GM23338 (cell line): ENCODE data around the gene PNPLA7. TPM values are rescaled to one million over a fixed set of nuclear protein-coding genes. Genes with fewer than 3 reads are reported as not detected.

Experiments
- ATAC-seq: fragments of 200-7000 bp; cut with Tn5 transposase; 3 replicates; pipeline ENCODE4 v1.9.1; 2020
- DNase-seq: peaks from one replicate; pipeline ENCODE4 v3.0.0-alpha.2; 2015; ENCODE audit warnings: low spot score
- H2AFZ ChIP-seq: fragments of 200-600 bp; sonication (generic); 2 replicates; pipeline ENCODE4 v1.8.0; 2016; ENCODE audit warnings: antibody characterized with exemption, mild to moderate bottlenecking, moderate library complexity
- H3F3A ChIP-seq: fragments of 200-600 bp; sonication (generic); replicated peaks from 2 replicates; pipeline ENCODE4 v1.8.0; 2017; ENCODE audit warnings: antibody characterized with exemption, mixed run types, low read depth
- H3K27ac ChIP-seq: fragments of 200-600 bp; sonication (generic); 2 replicates; pipeline ENCODE4 v1.6.1; 2016; ENCODE audit warnings: low read depth
- H3K27me3 ChIP-seq: fragments of 200-600 bp; sonication (generic); 2 replicates; pipeline ENCODE4 v1.8.0; 2016; ENCODE audit warnings: mild to moderate bottlenecking, mixed run types, moderate library complexity; ENCODE audit not compliant: insufficient read depth
- H3K36me3 ChIP-seq: fragments of 200-600 bp; sonication (generic); 2 replicates; pipeline ENCODE4 v1.8.0; 2016; ENCODE audit warnings: mild to moderate bottlenecking; ENCODE audit not compliant: insufficient read depth
- H3K4me1 ChIP-seq: fragments of 200-600 bp; sonication (generic); 2 replicates; pipeline ENCODE4 v1.8.0; 2016; ENCODE audit warnings: mild to moderate bottlenecking, moderate library complexity; ENCODE audit not compliant: insufficient read depth
- H3K4me2 ChIP-seq: fragments of 200-600 bp; sonication (generic); 2 replicates; pipeline ENCODE4 v1.7.1; 2017; ENCODE audit warnings: mixed run types
- H3K4me3 ChIP-seq: fragments of 200-600 bp; sonication (generic); 2 replicates; pipeline ENCODE4 v1.6.1; 2016; ENCODE audit warnings: mixed run types
- H3K79me2 ChIP-seq: fragments of 200-600 bp; sonication (generic); replicated peaks from 2 replicates; pipeline ENCODE4 v1.8.0; 2017; ENCODE audit warnings: mild to moderate bottlenecking; ENCODE audit not compliant: insufficient read depth
- H3K9me2 ChIP-seq: fragments of 200-600 bp; sonication (generic); 2 replicates; pipeline ENCODE4 v1.8.0; 2017; ENCODE audit not compliant: insufficient read depth
- H4K20me1 ChIP-seq: fragments of 200-600 bp; sonication (generic); replicated peaks from 2 replicates; pipeline ENCODE4 v1.8.0; 2017; ENCODE audit warnings: mild to moderate bottlenecking; ENCODE audit not compliant: insufficient read depth
- H3K27ac Mint-ChIP-seq: 2 replicates; pipeline ENCODE4 v1.8.0; 2020; ENCODE audit warnings: inconsistent platforms, mild to moderate bottlenecking, moderate library complexity, mixed read lengths
- H3K27me3 Mint-ChIP-seq: 3 replicates; pipeline ENCODE4 v1.8.0; 2022; ENCODE audit warnings: low read depth, mild to moderate bottlenecking, moderate library complexity, mixed read lengths, inconsistent platforms; ENCODE audit not compliant: insufficient read depth, poor library complexity
- H3K36me3 Mint-ChIP-seq: 3 replicates; pipeline ENCODE4 v1.8.0; 2021; ENCODE audit warnings: low read depth, mild to moderate bottlenecking, inconsistent platforms, moderate library complexity, mixed read lengths
- H3K4me1 Mint-ChIP-seq: 3 replicates; pipeline ENCODE4 v1.8.0; 2020; ENCODE audit warnings: mild to moderate bottlenecking, inconsistent platforms, mixed read lengths
- H3K4me3 Mint-ChIP-seq: 3 replicates; pipeline ENCODE4 v1.8.0; 2021; ENCODE audit warnings: moderate library complexity, mild to moderate bottlenecking, inconsistent platforms, mixed read lengths
- H3K9me3 Mint-ChIP-seq: 3 replicates; pipeline ENCODE4 v1.8.0; 2020; ENCODE audit warnings: moderate library complexity, mild to moderate bottlenecking, inconsistent platforms, mixed read lengths
- CREB1 ChIP-seq: fragments of 250-450 bp; sonication (Bioruptor Pico); IDR thresholded peaks from 2 replicates; pipeline ENCODE4 v1.5.0; 2020; ENCODE audit warnings: low read depth, mild to moderate bottlenecking, moderate library complexity
- EZH2phosphoT487 ChIP-seq: fragments of 200-600 bp; sonication (generic); IDR thresholded peaks from one replicate; pipeline ENCODE4 v1.8.1; 2018; ENCODE audit warnings: antibody characterized with exemption; ENCODE audit not compliant: unreplicated experiment
- JUNB ChIP-seq: IDR thresholded peaks from one replicate; pipeline ENCODE4 v1.6.1; 2016; ENCODE audit warnings: antibody characterized with exemption; ENCODE audit not compliant: unreplicated experiment
- POLR2AphosphoS5 ChIP-seq: IDR thresholded peaks from 2 replicates; pipeline ENCODE4 v1.6.1; 2016; ENCODE audit warnings: antibody characterized with exemption, low read depth
- STAT1 ChIP-seq: IDR thresholded peaks from one replicate; pipeline ENCODE4 v1.6.1; 2016; ENCODE audit warnings: antibody characterized with exemption; ENCODE audit not compliant: unreplicated experiment
- ZNF114 ChIP-seq: fragments of 250-450 bp; sonication (Bioruptor Pico); IDR thresholded peaks from 2 replicates; pipeline ENCODE4 v1.5.0; 2020; ENCODE audit warnings: mild to moderate bottlenecking, moderate library complexity
- ZNF331 ChIP-seq: fragments of 250-450 bp; sonication (Bioruptor Pico); IDR thresholded peaks from 2 replicates; pipeline ENCODE4 v1.5.0; 2020; ENCODE audit warnings: low read depth, mild to moderate bottlenecking, moderate library complexity
- polyA plus RNA-seq: library from polyadenylated mRNA; unstranded; fragments of >200 nt; fragmentation: Nextera tagmentation; extraction: Ambion mirVana; gene quantifications from 2 replicates; pipeline ENCODE4 v1.2.1, GENCODE V29; 2016
- total RNA-seq: library from RNA; depleted of rRNA; stranded (reverse); fragments of >200 nt; shearing (Covaris generic); gene quantifications from 2 replicates; pipeline ENCODE4 v1.2.3, GENCODE V29; 2014
- TF ChIP-seq, protein P1 (sequence below): IDR thresholded peaks from one replicate; pipeline ENCODE4 v1.6.1; 2018; ENCODE audit warnings: antibody characterized with exemption; ENCODE audit not compliant: unreplicated experiment
- TF ChIP-seq, protein P2 (sequence below): IDR thresholded peaks from 2 replicates; pipeline ENCODE4 v1.6.1; 2016; ENCODE audit warnings: antibody characterized with exemption
- TF ChIP-seq, protein P3 (sequence below): fragments of 250-450 bp; sonication (Bioruptor Pico); IDR thresholded peaks from 2 replicates; pipeline ENCODE4 v1.5.0; 2020; ENCODE audit warnings: mild to moderate bottlenecking, moderate library complexity

PNPLA7 gene
- total and polyA plus RNA-seq, 2 experiments from 2014 or later: 0.45 to 0.80 TPM

DNA sequence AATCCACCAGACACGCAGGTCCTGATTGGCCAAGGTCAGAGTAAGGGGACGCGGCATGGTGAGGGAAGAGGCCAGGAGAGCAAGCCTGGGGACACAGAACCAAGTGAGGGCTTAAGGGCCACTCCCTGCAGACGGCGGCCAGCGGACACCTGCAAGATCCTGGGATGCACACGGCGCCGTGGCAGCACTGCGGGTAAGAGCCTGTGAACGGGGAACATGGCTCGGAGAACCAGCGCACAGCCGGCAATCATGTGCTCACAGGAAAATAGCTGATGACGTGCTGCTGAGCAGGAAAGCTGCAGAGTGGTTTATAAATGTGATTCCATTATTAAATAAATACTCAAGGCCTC is 64.1 kb downstream of the PNPLA7 start (continued):
- TF ChIP-seq POLR2AphosphoS5: no peak
- TF ChIP-seq, protein P1, sequence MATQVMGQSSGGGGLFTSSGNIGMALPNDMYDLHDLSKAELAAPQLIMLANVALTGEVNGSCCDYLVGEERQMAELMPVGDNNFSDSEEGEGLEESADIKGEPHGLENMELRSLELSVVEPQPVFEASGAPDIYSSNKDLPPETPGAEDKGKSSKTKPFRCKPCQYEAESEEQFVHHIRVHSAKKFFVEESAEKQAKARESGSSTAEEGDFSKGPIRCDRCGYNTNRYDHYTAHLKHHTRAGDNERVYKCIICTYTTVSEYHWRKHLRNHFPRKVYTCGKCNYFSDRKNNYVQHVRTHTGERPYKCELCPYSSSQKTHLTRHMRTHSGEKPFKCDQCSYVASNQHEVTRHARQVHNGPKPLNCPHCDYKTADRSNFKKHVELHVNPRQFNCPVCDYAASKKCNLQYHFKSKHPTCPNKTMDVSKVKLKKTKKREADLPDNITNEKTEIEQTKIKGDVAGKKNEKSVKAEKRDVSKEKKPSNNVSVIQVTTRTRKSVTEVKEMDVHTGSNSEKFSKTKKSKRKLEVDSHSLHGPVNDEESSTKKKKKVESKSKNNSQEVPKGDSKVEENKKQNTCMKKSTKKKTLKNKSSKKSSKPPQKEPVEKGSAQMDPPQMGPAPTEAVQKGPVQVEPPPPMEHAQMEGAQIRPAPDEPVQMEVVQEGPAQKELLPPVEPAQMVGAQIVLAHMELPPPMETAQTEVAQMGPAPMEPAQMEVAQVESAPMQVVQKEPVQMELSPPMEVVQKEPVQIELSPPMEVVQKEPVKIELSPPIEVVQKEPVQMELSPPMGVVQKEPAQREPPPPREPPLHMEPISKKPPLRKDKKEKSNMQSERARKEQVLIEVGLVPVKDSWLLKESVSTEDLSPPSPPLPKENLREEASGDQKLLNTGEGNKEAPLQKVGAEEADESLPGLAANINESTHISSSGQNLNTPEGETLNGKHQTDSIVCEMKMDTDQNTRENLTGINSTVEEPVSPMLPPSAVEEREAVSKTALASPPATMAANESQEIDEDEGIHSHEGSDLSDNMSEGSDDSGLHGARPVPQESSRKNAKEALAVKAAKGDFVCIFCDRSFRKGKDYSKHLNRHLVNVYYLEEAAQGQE: no peak
- no peak for TF ChIP-seq CREB1 (CRISPR knock-in tag)
- TF ChIP-seq, protein P2, sequence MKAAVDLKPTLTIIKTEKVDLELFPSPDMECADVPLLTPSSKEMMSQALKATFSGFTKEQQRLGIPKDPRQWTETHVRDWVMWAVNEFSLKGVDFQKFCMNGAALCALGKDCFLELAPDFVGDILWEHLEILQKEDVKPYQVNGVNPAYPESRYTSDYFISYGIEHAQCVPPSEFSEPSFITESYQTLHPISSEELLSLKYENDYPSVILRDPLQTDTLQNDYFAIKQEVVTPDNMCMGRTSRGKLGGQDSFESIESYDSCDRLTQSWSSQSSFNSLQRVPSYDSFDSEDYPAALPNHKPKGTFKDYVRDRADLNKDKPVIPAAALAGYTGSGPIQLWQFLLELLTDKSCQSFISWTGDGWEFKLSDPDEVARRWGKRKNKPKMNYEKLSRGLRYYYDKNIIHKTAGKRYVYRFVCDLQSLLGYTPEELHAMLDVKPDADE: no peak
- TF ChIP-seq STAT1: no peak
- TF ChIP-seq JUNB: no peak
- TF ChIP-seq ZNF331 (CRISPR knock-in tag): no peak
- TF ChIP-seq ZNF114: no peak

DNA sequence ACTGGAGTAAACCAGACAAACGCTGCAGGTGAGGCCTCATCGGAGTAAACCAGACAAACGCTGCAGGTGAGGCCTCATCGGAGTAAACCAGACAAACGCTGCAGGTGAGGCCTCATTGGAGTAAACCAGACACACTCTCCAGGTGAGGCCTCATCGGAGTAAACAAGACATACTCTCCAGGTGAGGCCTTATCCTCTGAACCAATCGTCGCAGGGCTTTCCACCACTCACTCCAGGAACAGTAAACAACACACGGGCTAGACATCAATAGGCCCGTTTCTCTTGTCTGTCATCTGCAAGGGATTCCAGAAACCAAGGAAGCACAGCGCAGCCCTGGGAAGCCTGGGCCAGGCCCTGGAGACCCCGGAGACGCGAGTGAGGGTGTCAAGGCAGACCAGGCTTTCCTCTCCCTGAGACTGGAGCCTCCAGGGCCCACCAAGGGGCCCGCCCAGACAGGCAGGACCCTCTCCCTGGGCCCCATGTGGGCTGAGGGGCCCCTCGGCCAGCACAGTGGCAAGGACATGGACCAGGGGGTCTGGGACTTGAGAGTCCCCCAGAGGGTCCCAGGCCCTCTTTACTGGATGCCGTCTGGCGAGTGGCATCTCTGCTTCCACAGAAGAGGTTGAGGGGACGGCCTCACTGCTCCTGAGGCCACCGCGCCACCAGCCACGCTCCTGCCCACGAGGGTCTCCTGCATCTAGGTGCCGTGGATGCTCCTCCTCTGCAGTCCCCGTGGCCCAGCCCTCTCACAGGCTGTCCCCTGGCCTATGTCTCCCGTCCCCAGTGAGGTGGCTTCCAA is 64.7 kb downstream of the PNPLA7 start:
- H3K27me3 Mint-ChIP-seq: peaks cover 3% of the 10 kb centered on the region
- no peak overlapping the region for H3K27ac Mint-ChIP-seq
- no peaks in the 10 kb centered on the region for H3K36me3 Mint-ChIP-seq
- H3K9me3 Mint-ChIP-seq: no peaks in the 10 kb centered on the region
- ATAC-seq: no peak
- no peaks in the 10 kb centered on the region for H3F3A ChIP-seq
- H3K4me1 ChIP-seq: no peaks in the 10 kb centered on the region
- no peak overlapping the region for H3K27ac ChIP-seq
- H2AFZ ChIP-seq: no peak overlapping the region
- H4K20me1 ChIP-seq: no peaks in the 10 kb centered on the region
- H3K36me3 ChIP-seq: no peaks in the 10 kb centered on the region
- H3K27me3 ChIP-seq: no peaks in the 10 kb centered on the region
- H3K79me2 ChIP-seq: no peaks in the 10 kb centered on the region
- no peaks in the 10 kb centered on the region for H3K9me2 ChIP-seq
- no peak overlapping the region for H3K4me2 ChIP-seq
- no peak overlapping the region for H3K4me3 ChIP-seq
- no peak overlapping the region for H3K4me3 Mint-ChIP-seq
- no peaks in the 10 kb centered on the region for H3K4me1 Mint-ChIP-seq
- no peak for DNase-seq
- no peak for TF ChIP-seq EZH2phosphoT487
- TF ChIP-seq CREB1 (CRISPR knock-in tag): no peak
- TF ChIP-seq, protein P3, sequence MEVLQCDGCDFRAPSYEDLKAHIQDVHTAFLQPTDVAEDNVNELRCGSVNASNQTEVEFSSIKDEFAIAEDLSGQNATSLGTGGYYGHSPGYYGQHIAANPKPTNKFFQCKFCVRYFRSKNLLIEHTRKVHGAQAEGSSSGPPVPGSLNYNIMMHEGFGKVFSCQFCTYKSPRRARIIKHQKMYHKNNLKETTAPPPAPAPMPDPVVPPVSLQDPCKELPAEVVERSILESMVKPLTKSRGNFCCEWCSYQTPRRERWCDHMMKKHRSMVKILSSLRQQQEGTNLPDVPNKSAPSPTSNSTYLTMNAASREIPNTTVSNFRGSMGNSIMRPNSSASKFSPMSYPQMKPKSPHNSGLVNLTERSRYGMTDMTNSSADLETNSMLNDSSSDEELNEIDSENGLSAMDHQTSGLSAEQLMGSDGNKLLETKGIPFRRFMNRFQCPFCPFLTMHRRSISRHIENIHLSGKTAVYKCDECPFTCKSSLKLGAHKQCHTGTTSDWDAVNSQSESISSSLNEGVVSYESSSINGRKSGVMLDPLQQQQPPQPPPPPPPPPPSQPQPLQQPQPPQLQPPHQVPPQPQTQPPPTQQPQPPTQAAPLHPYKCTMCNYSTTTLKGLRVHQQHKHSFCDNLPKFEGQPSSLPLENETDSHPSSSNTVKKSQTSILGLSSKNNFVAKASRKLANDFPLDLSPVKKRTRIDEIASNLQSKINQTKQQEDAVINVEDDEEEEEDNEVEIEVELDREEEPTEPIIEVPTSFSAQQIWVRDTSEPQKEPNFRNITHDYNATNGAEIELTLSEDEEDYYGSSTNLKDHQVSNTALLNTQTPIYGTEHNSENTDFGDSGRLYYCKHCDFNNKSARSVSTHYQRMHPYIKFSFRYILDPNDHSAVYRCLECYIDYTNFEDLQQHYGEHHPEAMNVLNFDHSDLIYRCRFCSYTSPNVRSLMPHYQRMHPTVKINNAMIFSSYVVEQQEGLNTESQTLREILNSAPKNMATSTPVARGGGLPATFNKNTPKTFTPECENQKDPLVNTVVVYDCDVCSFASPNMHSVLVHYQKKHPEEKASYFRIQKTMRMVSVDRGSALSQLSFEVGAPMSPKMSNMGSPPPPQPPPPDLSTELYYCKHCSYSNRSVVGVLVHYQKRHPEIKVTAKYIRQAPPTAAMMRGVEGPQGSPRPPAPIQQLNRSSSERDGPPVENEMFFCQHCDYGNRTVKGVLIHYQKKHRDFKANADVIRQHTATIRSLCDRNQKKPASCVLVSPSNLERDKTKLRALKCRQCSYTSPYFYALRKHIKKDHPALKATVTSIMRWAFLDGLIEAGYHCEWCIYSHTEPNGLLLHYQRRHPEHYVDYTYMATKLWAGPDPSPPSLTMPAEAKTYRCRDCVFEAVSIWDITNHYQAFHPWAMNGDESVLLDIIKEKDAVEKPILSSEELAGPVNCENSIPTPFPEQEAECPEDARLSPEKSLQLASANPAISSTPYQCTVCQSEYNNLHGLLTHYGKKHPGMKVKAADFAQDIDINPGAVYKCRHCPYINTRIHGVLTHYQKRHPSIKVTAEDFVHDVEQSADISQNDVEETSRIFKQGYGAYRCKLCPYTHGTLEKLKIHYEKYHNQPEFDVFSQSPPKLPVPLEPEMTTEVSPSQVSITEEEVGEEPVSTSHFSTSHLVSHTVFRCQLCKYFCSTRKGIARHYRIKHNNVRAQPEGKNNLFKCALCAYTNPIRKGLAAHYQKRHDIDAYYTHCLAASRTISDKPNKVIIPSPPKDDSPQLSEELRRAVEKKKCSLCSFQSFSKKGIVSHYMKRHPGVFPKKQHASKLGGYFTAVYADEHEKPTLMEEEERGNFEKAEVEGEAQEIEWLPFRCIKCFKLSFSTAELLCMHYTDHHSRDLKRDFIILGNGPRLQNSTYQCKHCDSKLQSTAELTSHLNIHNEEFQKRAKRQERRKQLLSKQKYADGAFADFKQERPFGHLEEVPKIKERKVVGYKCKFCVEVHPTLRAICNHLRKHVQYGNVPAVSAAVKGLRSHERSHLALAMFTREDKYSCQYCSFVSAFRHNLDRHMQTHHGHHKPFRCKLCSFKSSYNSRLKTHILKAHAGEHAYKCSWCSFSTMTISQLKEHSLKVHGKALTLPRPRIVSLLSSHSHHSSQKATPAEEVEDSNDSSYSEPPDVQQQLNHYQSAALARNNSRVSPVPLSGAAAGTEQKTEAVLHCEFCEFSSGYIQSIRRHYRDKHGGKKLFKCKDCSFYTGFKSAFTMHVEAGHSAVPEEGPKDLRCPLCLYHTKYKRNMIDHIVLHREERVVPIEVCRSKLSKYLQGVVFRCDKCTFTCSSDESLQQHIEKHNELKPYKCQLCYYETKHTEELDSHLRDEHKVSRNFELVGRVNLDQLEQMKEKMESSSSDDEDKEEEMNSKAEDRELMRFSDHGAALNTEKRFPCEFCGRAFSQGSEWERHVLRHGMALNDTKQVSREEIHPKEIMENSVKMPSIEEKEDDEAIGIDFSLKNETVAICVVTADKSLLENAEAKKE (CRISPR knock-in tag): no peak
- TF ChIP-seq, protein P1: no peak
- no peak for TF ChIP-seq ZNF114
